PC-3 (cell line): ENCODE results near the gene PRRG3. TPM values are rescaled to one million over a fixed set of nuclear protein-coding genes. Genes with fewer than 3 reads are reported as not detected.

Source experiments
- ATAC-seq: fragments of 200-7000 bp; cut with Tn5 transposase; 2 replicates; pipeline ENCODE4 v1.9.1; 2020; ENCODE audit warnings: mild to moderate bottlenecking, moderate library complexity
- BruUV-seq: library from RNA; stranded (reverse); fragments of 400-500 nt; replicated peaks from 2 replicates; lab custom pipeline; 2021; lab: Mats Ljungman, UMichigan
- CTCF ChIA-PET: fragments of 300-600 bp; sonication (Branson Sonifier 250); formaldehyde crosslinking; loops from one replicate; lab custom pipeline; 2022; ENCODE audit warnings: antibody characterized with exemption; lab: Charles Lee
- POLR2A ChIA-PET: fragments of 300-600 bp; sonication (Branson Sonifier 250); formaldehyde crosslinking; loops from one replicate; lab custom pipeline; 2022; ENCODE audit warnings: antibody characterized with exemption; ENCODE audit not compliant: unreplicated experiment; lab: Charles Lee
- DNase-seq: peaks from one replicate; pipeline ENCODE4 v3.0.0-alpha.2; 2015
- H2AFZ ChIP-seq: fragments of 300-600 bp; sonication (generic); 2 replicates; pipeline ENCODE4 v1.6.0; 2016; ENCODE audit warnings: antibody characterized with exemption, low read length
- H3F3A ChIP-seq: fragments of 300-600 bp; sonication (generic); one replicate; pipeline ENCODE4 v1.6.0; 2017; ENCODE audit warnings: antibody characterized with exemption, low read length, control low read depth, mild to moderate bottlenecking; ENCODE audit not compliant: unreplicated experiment
- H3K27ac ChIP-seq: fragments of 300-600 bp; sonication (generic); 2 replicates; pipeline ENCODE4 v1.5.1; 2016; ENCODE audit warnings: mild to moderate bottlenecking, low read length
- H3K27me3 ChIP-seq: fragments of 300-600 bp; sonication (generic); 2 replicates; pipeline ENCODE4 v1.6.1; 2016; ENCODE audit warnings: low read length, mixed read lengths
- H3K36me3 ChIP-seq: fragments of 300-600 bp; sonication (generic); 2 replicates; pipeline ENCODE4 v1.6.1; 2016; ENCODE audit warnings: low read depth, mixed run types, low read length, mixed read lengths
- H3K4me1 ChIP-seq: fragments of 300-600 bp; sonication (generic); 2 replicates; pipeline ENCODE4 v1.5.1; 2016; ENCODE audit warnings: low read length; ENCODE audit not compliant: insufficient read depth
- H3K4me2 ChIP-seq: fragments of 300-600 bp; sonication (generic); 2 replicates; pipeline ENCODE4 v1.6.0; 2016; ENCODE audit warnings: low read length
- H3K4me3 ChIP-seq: fragments of 300-600 bp; sonication (generic); 2 replicates; pipeline ENCODE4 v1.5.1; 2016; ENCODE audit warnings: mild to moderate bottlenecking, low read length, mixed read lengths
- H3K79me2 ChIP-seq: fragments of 300-600 bp; sonication (generic); 2 replicates; pipeline ENCODE4 v1.6.1; 2017; ENCODE audit warnings: low read length, mixed read lengths
- H3K9ac ChIP-seq: fragments of 300-600 bp; sonication (generic); 2 replicates; pipeline ENCODE4 v1.6.0; 2016; ENCODE audit warnings: mild to moderate bottlenecking, low read length
- H3K9me2 ChIP-seq: fragments of 300-600 bp; sonication (generic); replicated peaks from 2 replicates; pipeline ENCODE4 v1.6.1; 2016; ENCODE audit warnings: mixed run types, low read length, mixed read lengths
- H3K9me3 ChIP-seq: fragments of 300-600 bp; sonication (generic); 2 replicates; pipeline ENCODE4 v1.6.1; 2016; ENCODE audit warnings: low read length, mixed read lengths
- H4K20me1 ChIP-seq: fragments of 300-600 bp; sonication (generic); 2 replicates; pipeline ENCODE4 v1.6.1; 2016; ENCODE audit warnings: low read length, mixed read lengths
- EZH2 ChIP-seq: fragments of 300-600 bp; sonication (generic); IDR thresholded peaks from one replicate; pipeline ENCODE4 v1.6.1; 2017; ENCODE audit warnings: antibody characterized with exemption, mild to moderate bottlenecking, low read length; ENCODE audit not compliant: unreplicated experiment
- EZH2phosphoT487 ChIP-seq: fragments of 300-600 bp; sonication (generic); IDR thresholded peaks from 2 replicates; pipeline ENCODE4 v1.6.1; 2018; ENCODE audit warnings: mild to moderate bottlenecking, antibody characterized with exemption, low read length, borderline replicate concordance
- intact Hi-C: fragments of 100-400 bp; cut with micrococcal nuclease; formaldehyde crosslinking; loops from 2 replicates; pipeline ENCODE4 v1.9.0; 2023
- total RNA-seq: library from RNA; depleted of rRNA; stranded (reverse); fragments of >200 nt; gene quantifications from 2 replicates; pipeline ENCODE4 v1.2.3, GENCODE V29; 2014
- TF ChIP-seq, protein P1 (sequence below): fragments of 300-600 bp; sonication (generic); conservative IDR thresholded peaks from 2 replicates; pipeline ENCODE4 v1.5.1; 2017; ENCODE audit warnings: antibody characterized with exemption, low read depth, mild to moderate bottlenecking, low read length

PRRG3 gene
- total RNA-seq, 1 experiment from 2014 or later = not detected

DNA sequence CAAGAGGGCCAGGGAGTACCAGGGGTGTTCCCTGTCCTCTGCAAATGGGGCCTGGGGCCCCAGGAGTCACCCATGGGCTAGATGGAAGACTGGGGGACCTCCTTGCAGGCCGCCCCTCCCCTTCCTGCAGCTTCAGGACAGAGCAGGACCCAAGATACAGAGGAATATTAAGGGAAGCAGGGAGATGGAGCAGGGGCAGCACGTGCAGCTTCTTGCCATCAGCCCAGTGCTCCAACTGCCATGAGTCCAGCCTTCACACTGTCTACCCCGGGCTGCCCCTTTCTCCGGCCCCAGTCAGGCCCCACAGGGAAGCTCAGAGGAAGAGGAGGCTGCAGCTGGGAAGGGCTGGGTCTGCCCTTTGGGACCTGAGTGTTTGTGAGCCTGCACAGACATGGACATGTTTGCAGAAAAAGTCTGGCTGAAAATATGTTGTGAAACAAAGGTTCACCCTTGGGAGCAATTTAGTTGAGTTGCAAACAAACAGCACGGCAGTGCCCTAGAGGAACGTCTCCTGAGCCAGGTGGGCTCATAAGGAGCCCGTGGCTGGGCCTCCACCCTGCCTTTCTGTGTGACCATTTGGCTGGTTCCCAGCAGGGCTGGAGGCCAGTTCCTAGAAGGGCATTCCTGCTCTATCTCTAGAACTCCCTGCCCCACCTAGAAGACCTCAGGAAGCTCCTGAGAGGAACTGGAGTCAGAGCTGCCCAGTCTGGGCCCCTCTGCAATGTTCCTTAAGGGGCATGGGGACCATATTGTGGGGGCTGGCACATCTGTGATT is 29.5 kb downstream of the PRRG3 start:
- TF ChIP-seq EZH2 (no peak), EZH2phosphoT487 (no peak)
- TF ChIP-seq, protein P1, sequence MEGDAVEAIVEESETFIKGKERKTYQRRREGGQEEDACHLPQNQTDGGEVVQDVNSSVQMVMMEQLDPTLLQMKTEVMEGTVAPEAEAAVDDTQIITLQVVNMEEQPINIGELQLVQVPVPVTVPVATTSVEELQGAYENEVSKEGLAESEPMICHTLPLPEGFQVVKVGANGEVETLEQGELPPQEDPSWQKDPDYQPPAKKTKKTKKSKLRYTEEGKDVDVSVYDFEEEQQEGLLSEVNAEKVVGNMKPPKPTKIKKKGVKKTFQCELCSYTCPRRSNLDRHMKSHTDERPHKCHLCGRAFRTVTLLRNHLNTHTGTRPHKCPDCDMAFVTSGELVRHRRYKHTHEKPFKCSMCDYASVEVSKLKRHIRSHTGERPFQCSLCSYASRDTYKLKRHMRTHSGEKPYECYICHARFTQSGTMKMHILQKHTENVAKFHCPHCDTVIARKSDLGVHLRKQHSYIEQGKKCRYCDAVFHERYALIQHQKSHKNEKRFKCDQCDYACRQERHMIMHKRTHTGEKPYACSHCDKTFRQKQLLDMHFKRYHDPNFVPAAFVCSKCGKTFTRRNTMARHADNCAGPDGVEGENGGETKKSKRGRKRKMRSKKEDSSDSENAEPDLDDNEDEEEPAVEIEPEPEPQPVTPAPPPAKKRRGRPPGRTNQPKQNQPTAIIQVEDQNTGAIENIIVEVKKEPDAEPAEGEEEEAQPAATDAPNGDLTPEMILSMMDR = no peak
- Histone ChIP-seq H4K20me1 (no peaks in the 10 kb centered on the region), H3K4me3 (no peak overlapping the region), H3K9ac (no peak overlapping the region), H3K36me3 (no peaks in the 10 kb centered on the region), H3K4me1 (no peaks in the 10 kb centered on the region), H3F3A (no peaks in the 10 kb centered on the region), H3K27me3 (no peaks in the 10 kb centered on the region), H3K4me2 (no peak overlapping the region), H3K9me3 (no peaks in the 10 kb centered on the region), H3K9me2 (no peaks in the 10 kb centered on the region), H2AFZ (no peak overlapping the region), H3K27ac (no peak overlapping the region), H3K79me2 (no peaks in the 10 kb centered on the region)
- ATAC-seq (no peak), DNase-seq (no peak)
- ChIA-PET POLR2A (no interaction called here), CTCF (no interaction called here)
- intact Hi-C loops = no loop called here
- no TSS peak for BruUV-seq

DNA sequence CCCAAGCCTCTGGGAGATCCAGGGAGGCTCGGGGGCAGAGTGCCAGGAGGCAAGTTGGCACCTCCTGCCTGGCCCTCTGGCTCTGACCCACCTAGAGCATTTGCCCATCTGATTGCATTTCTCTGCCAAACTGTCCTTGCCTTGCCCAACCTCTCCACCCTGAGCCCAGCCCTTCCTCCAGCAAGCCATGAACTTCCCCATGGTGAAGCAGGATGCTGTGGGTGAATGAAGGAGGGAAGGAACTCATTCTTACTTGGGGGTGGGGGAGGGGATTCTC is 30.0 kb downstream of the PRRG3 start:
- DNase-seq = no peak
- no peak overlapping the region for H3K4me2 ChIP-seq
- no peak overlapping the region for H3K27ac ChIP-seq
- no peaks in the 10 kb centered on the region for H3F3A ChIP-seq
- H3K79me2 ChIP-seq = no peaks in the 10 kb centered on the region
- no peaks in the 10 kb centered on the region for H4K20me1 ChIP-seq
- ChIA-PET CTCF (no interaction called here), POLR2A (no interaction called here)
- no peak for ATAC-seq
- H3K4me1 ChIP-seq = no peaks in the 10 kb centered on the region
- H3K27me3 ChIP-seq = no peaks in the 10 kb centered on the region
- H3K9ac ChIP-seq = no peak overlapping the region
- no peaks in the 10 kb centered on the region for H3K36me3 ChIP-seq
- no TSS peak for BruUV-seq
- intact Hi-C loops = no loop called here
- H3K9me2 ChIP-seq = no peaks in the 10 kb centered on the region
- H3K4me3 ChIP-seq = no peak overlapping the region
- no peak overlapping the region for H2AFZ ChIP-seq
- TF ChIP-seq EZH2phosphoT487 = no peak
- TF ChIP-seq, protein P1 = no peak
- TF ChIP-seq EZH2 = no peak
- no peaks in the 10 kb centered on the region for H3K9me3 ChIP-seq

DNA sequence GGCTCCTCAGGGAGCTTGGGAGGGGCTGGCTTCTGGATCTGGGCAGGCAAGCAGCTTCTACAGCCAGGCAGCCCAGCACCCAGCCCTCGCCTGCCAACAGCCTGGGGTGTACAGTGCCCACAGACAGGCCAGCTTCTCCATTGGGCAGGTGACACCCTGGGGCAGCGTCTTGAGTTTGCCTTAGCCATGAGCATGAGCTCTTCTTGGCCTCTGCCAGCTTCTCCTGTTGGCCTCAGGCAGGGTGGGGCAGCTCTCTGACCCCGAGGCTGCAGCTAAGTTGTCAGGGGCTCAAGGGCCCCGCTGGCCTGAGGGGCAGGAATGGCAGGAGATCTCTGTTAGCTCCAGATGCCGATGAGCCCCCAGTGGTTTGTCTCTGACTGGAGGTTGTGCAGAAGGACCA is 31.5 kb downstream of the PRRG3 start:
- CTCF ChIA-PET = no interaction called here
- H3K4me1 ChIP-seq = no peaks in the 10 kb centered on the region

More for the DNA sequence above, 31.5 kb downstream of the PRRG3 start:
- intact Hi-C loops = no loop called here
- no TSS peak for BruUV-seq
- H3K9me2 ChIP-seq = no peaks in the 10 kb centered on the region
- no peaks in the 10 kb centered on the region for H4K20me1 ChIP-seq
- TF ChIP-seq, protein P1 = no peak
- TF ChIP-seq EZH2phosphoT487 (no peak), EZH2 (no peak)
- H3K9me3 ChIP-seq = no peaks in the 10 kb centered on the region
- H2AFZ ChIP-seq = no peak overlapping the region
- no peak overlapping the region for H3K4me2 ChIP-seq
- no peaks in the 10 kb centered on the region for H3K27me3 ChIP-seq
- H3K79me2 ChIP-seq = no peaks in the 10 kb centered on the region
- no peaks in the 10 kb centered on the region for H3F3A ChIP-seq
- ATAC-seq (no peak), DNase-seq (no peak)
- no peak overlapping the region for H3K9ac ChIP-seq
- no peak overlapping the region for H3K4me3 ChIP-seq
- POLR2A ChIA-PET = no interaction called here
- no peaks in the 10 kb centered on the region for H3K36me3 ChIP-seq
- no peak overlapping the region for H3K27ac ChIP-seq
